ENCODE results near the gene CFAP74. TPM values are rescaled to one million over a fixed set of nuclear protein-coding genes. Genes with fewer than 3 reads are reported as not detected.

CFAP74 gene
- total RNA-seq, 1 experiment from 2014 or later: not detected

- no peak overlapping the region for H3K27ac ChIP-seq (ENCODE audit: low read depth, low read length, poor library complexity, severe bottlenecking)
- DNase-seq (ENCODE audit: low spot score): no peak
- ChIA-PET CTCF (no interaction called here), POLR2A (ENCODE audit: low non-redundant PET) (no interaction called here)
- H3K27me3 ChIP-seq (replicated peaks; ENCODE audit: insufficient read depth, low read depth, low read length, poor library complexity): no peaks in the 10 kb centered on the region
- H3K9me3 ChIP-seq (ENCODE audit: low read depth, low read length, poor library complexity, severe bottlenecking): no peaks in the 10 kb centered on the region
- intact Hi-C loops (cut with micrococcal nuclease; ENCODE audit: unreplicated experiment): no loop called here
- BruUV-seq (replicated peaks): no TSS peak
- no peaks in the 10 kb centered on the region for H3K36me3 ChIP-seq (ENCODE audit: insufficient read depth, low read length, poor library complexity, severe bottlenecking)
- no peak overlapping the region for H3K4me3 ChIP-seq (ENCODE audit: low read depth, low read length, poor library complexity, severe bottlenecking)
- H3K4me1 ChIP-seq (ENCODE audit: insufficient read depth, low read length, poor library complexity, severe bottlenecking): peaks cover 5% of the 10 kb centered on the region
- no peak for TF ChIP-seq CTCF (conservative IDR thresholded peaks at IDR 0.05; ENCODE audit: low read depth, low read length)
- no peak for TF ChIP-seq EZH2 (IDR thresholded peaks at IDR 0.05; ENCODE audit: borderline replicate concordance, low read depth, low read length, poor library complexity, severe bottlenecking)
Observed at GRCh38 chr1:1911350-1912041, 92.1 kb downstream of the CFAP74 start.

GRCh38 chr1:1910651-1911331 is 92.8 kb downstream of the CFAP74 start:
- intact Hi-C loops (cut with micrococcal nuclease; ENCODE audit: unreplicated experiment): no loop called here
- ChIA-PET CTCF (no interaction called here), POLR2A (ENCODE audit: low non-redundant PET) (no interaction called here)
- Histone ChIP-seq H3K4me1 (ENCODE audit: insufficient read depth, low read length, poor library complexity, severe bottlenecking) (peaks cover 5% of the 10 kb centered on the region), H3K27me3 (replicated peaks; ENCODE audit: insufficient read depth, low read depth, low read length, poor library complexity) (no peaks in the 10 kb centered on the region), H3K27ac (ENCODE audit: low read depth, low read length, poor library complexity, severe bottlenecking) (no peak overlapping the region), H3K36me3 (ENCODE audit: insufficient read depth, low read length, poor library complexity, severe bottlenecking) (no peaks in the 10 kb centered on the region), H3K9me3 (ENCODE audit: low read depth, low read length, poor library complexity, severe bottlenecking) (no peaks in the 10 kb centered on the region), H3K4me3 (ENCODE audit: low read depth, low read length, poor library complexity, severe bottlenecking) (no peak overlapping the region)
- no peak for DNase-seq (ENCODE audit: low spot score)
- TF ChIP-seq CTCF (conservative IDR thresholded peaks at IDR 0.05; ENCODE audit: low read depth, low read length) (no peak), EZH2 (IDR thresholded peaks at IDR 0.05; ENCODE audit: borderline replicate concordance, low read depth, low read length, poor library complexity, severe bottlenecking) (no peak)
- no TSS peak for BruUV-seq (replicated peaks)

- TF ChIP-seq EZH2 (IDR thresholded peaks at IDR 0.05; ENCODE audit: borderline replicate concordance, low read depth, low read length, poor library complexity, severe bottlenecking) (no peak), CTCF (conservative IDR thresholded peaks at IDR 0.05; ENCODE audit: low read depth, low read length) (no peak)
- DNase-seq (ENCODE audit: low spot score): no peak
- intact Hi-C loops (cut with micrococcal nuclease; ENCODE audit: unreplicated experiment): no loop called here
- no peak overlapping the region for H3K4me3 ChIP-seq (ENCODE audit: low read depth, low read length, poor library complexity, severe bottlenecking)
- H3K27ac ChIP-seq (ENCODE audit: low read depth, low read length, poor library complexity, severe bottlenecking): no peak overlapping the region
- BruUV-seq (replicated peaks): no TSS peak
- peaks cover 5% of the 10 kb centered on the region for H3K4me1 ChIP-seq (ENCODE audit: insufficient read depth, low read length, poor library complexity, severe bottlenecking)
- H3K27me3 ChIP-seq (replicated peaks; ENCODE audit: insufficient read depth, low read depth, low read length, poor library complexity): no peaks in the 10 kb centered on the region
- no peaks in the 10 kb centered on the region for H3K9me3 ChIP-seq (ENCODE audit: low read depth, low read length, poor library complexity, severe bottlenecking)
- POLR2A ChIA-PET (ENCODE audit: low non-redundant PET): no interaction called here
- H3K36me3 ChIP-seq (ENCODE audit: insufficient read depth, low read length, poor library complexity, severe bottlenecking): no peaks in the 10 kb centered on the region
- CTCF ChIA-PET: interaction anchor here (1.9 kb wide), 1 partner anchor 135 kb away, joined by 6 read pairs; no protein-coding TSS in a partner anchor
Observed at GRCh38 chr1:1910033-1910465, 93.5 kb downstream of the CFAP74 start.
